Tibial nerve (tissue), 4 donors: ENCODE data around the gene AFMID.

Source experiments
- EP300 ChIP-seq, 2 donors: sonication (generic); formaldehyde crosslinking; IDR thresholded peaks; one replicate each; pipeline ENCODE4 v1.6.1; 2017; ENCODE audit warnings: antibody characterized with exemption in 2 of 2, mild to moderate bottlenecking in 1 of 2
- POLR2A ChIP-seq, 2 donors: fragments of 450-650 bp; IDR thresholded peaks; one replicate each; pipeline ENCODE4 v1.6.1; 2017; ENCODE audit warnings: antibody characterized with exemption in 2 of 2, mild to moderate bottlenecking in 2 of 2, moderate library complexity in 2 of 2
- TF ChIP-seq, protein P1 (sequence below), 5 experiments: fragments of 200-600 bp in 3 of 5; fragments of 450-650 bp in 2 of 5; sonication (generic) in 3 of 5; IDR thresholded peaks; one replicate each; pipeline ENCODE4 v1.5.1; 2016 to 2019; ENCODE audit warnings: antibody characterized with exemption in 5 of 5, mild to moderate bottlenecking in 3 of 5, moderate library complexity in 2 of 5

DNA sequence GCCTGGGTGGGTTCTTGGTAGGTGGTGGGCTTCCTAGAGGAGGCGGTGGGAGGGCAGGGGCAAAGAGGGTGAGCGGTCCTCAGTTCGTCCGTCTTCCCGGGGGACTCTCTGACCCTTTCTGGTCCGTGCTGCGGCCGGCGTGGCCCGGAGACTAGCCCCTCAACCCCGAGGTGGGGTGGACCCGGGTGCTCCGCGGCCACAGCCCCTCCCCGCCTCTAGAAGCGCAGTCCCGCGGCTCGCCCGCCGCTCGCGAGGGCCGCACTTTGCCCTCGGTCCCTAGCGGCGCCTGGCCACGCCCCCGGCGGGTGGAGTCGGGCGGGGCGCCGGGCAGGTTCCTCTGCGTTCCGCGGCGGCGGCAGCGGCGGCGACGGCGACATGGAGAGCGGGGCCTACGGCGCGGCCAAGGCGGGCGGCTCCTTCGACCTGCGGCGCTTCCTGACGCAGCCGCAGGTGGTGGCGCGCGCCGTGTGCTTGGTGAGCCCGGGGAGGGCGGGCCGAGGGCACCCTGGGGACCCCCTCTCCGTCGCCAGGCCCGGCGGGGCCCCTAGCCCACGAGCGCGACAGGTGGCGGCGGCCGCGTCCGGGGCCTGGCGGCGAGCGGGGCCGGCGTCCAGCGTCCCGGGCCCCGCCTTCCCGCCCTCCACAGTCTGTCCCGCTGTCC, 18.8 kb upstream of the AFMID start, which contains the start of gene SYNGR2:
- TF ChIP-seq, protein P1, sequence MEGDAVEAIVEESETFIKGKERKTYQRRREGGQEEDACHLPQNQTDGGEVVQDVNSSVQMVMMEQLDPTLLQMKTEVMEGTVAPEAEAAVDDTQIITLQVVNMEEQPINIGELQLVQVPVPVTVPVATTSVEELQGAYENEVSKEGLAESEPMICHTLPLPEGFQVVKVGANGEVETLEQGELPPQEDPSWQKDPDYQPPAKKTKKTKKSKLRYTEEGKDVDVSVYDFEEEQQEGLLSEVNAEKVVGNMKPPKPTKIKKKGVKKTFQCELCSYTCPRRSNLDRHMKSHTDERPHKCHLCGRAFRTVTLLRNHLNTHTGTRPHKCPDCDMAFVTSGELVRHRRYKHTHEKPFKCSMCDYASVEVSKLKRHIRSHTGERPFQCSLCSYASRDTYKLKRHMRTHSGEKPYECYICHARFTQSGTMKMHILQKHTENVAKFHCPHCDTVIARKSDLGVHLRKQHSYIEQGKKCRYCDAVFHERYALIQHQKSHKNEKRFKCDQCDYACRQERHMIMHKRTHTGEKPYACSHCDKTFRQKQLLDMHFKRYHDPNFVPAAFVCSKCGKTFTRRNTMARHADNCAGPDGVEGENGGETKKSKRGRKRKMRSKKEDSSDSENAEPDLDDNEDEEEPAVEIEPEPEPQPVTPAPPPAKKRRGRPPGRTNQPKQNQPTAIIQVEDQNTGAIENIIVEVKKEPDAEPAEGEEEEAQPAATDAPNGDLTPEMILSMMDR (IDR thresholded peaks at IDR 0.05) = peak in 2 of 5 experiments; percentile 12 to 27
- TF ChIP-seq POLR2A (IDR thresholded peaks at IDR 0.05) (peak; percentile 70 to 76), EP300 (IDR thresholded peaks at IDR 0.05) (peak in 1 of 2 donors; percentile 37)
